HEK293T (cell line): ENCODE data around the gene SDC4.

ENCODE experiments used
- CTCF ChIA-PET: fragments of 350-600 bp; formaldehyde crosslinking; extraction: SDS; loops from one replicate; lab custom pipeline; 2021; ENCODE audit warnings: antibody characterized with exemption, inconsistent platforms; lab: Yijun Ruan, JAX
- POLR2A ChIA-PET: fragments of 350-600 bp; formaldehyde crosslinking; extraction: SDS; loops from one replicate; lab custom pipeline; 2020; ENCODE audit warnings: antibody characterized with exemption, inconsistent platforms; lab: Yijun Ruan, JAX
- DNase-seq: peaks from one replicate; pipeline ENCODE4 v3.0.0; 2012; ENCODE audit warnings: mixed read lengths; ENCODE audit errors: extremely low spot score
- ARNT ChIP-seq: fragments of 450-650 bp; IDR thresholded peaks from 2 replicates; pipeline ENCODE4 v1.6.1; 2017; ENCODE audit warnings: mild to moderate bottlenecking
- BHLHE40 ChIP-seq: fragments of 450-650 bp; IDR thresholded peaks from 2 replicates; pipeline ENCODE4 v1.6.1; 2016; ENCODE audit warnings: mild to moderate bottlenecking, moderate library complexity, borderline replicate concordance
- CTBP1 ChIP-seq: fragments of 450-650 bp; IDR thresholded peaks from 2 replicates; pipeline ENCODE4 v1.6.1; 2016; ENCODE audit warnings: borderline replicate concordance
- ELF4 ChIP-seq: fragments of 450-650 bp; IDR thresholded peaks from 2 replicates; pipeline ENCODE4 v1.6.1; 2017; ENCODE audit warnings: antibody characterized with exemption
- FOXA1 ChIP-seq: fragments of 450-650 bp; IDR thresholded peaks from 2 replicates; pipeline ENCODE4 v1.6.1; 2016; ENCODE audit warnings: mild to moderate bottlenecking
- FOXK2 ChIP-seq: fragments of 450-650 bp; IDR thresholded peaks from 2 replicates; pipeline ENCODE4 v1.6.1; 2016; ENCODE audit warnings: mild to moderate bottlenecking
- FOXM1 ChIP-seq: fragments of 450-650 bp; IDR thresholded peaks from 2 replicates; pipeline ENCODE4 v1.6.1; 2017; ENCODE audit warnings: mild to moderate bottlenecking, borderline replicate concordance
- HDGF ChIP-seq: fragments of 450-650 bp; IDR thresholded peaks from 2 replicates; pipeline ENCODE4 v1.6.1; 2017; ENCODE audit warnings: antibody characterized with exemption, borderline replicate concordance
- L3MBTL2 ChIP-seq: fragments of 450-650 bp; conservative IDR thresholded peaks from 2 replicates; pipeline ENCODE4 v1.6.1; 2016; ENCODE audit warnings: mild to moderate bottlenecking
- LEF1 ChIP-seq: fragments of 450-650 bp; IDR thresholded peaks from 2 replicates; pipeline ENCODE4 v1.6.1; 2017; ENCODE audit warnings: mild to moderate bottlenecking, borderline replicate concordance
- NFRKB ChIP-seq: fragments of 450-650 bp; IDR thresholded peaks from 2 replicates; pipeline ENCODE4 v1.6.1; 2016; ENCODE audit warnings: mild to moderate bottlenecking, moderate library complexity
- PKNOX1 ChIP-seq: fragments of 450-650 bp; IDR thresholded peaks from 2 replicates; pipeline ENCODE4 v1.6.1; 2016
- SP1 ChIP-seq: fragments of 450-650 bp; IDR thresholded peaks from 2 replicates; pipeline ENCODE4 v1.6.1; 2017
- SUZ12 ChIP-seq: fragments of 450-650 bp; IDR thresholded peaks from 2 replicates; pipeline ENCODE4 v1.6.1; 2016; ENCODE audit warnings: mild to moderate bottlenecking
- TARDBP ChIP-seq: fragments of 450-650 bp; IDR thresholded peaks from 2 replicates; pipeline ENCODE4 v1.6.1; 2016
- ZNF384 ChIP-seq: fragments of 450-650 bp; IDR thresholded peaks from 2 replicates; pipeline ENCODE4 v1.6.1; 2016

SDC4 gene

GRCh38 chr20:45315672-45316071, 32.6 kb downstream of the SDC4 start:
- CTCF ChIA-PET: interaction anchor here (0.7 kb wide), 1 partner anchor 886 kb away, joined by 4 read pairs; no protein-coding TSS in a partner anchor
- no peak for DNase-seq
- POLR2A ChIA-PET: no interaction called here
- TF ChIP-seq NFRKB (no peak), BHLHE40 (no peak), L3MBTL2 (no peak), TARDBP (no peak), ZNF384 (no peak), CTBP1 (no peak), FOXK2 (no peak), LEF1 (no peak)

GRCh38 chr20:45313943-45314342, 34.3 kb downstream of the SDC4 start:
- ChIA-PET CTCF (interaction anchor here (1.2 kb wide), 1 partner anchor 24 kb away, joined by 3 read pairs; no protein-coding TSS in a partner anchor), POLR2A (interaction anchor here (0.6 kb wide), 1 partner anchor 20 kb away, joined by 4 read pairs; no protein-coding TSS in a partner anchor)
- DNase-seq: no peak
- no peak for TF ChIP-seq L3MBTL2
- TF ChIP-seq LEF1: no peak
- TF ChIP-seq ELF4: no peak
- TF ChIP-seq FOXK2: no peak
- TF ChIP-seq CTBP1: no peak
- TF ChIP-seq FOXA1: no peak
- TF ChIP-seq NFRKB: no peak
- TF ChIP-seq SUZ12: no peak
- no peak for TF ChIP-seq PKNOX1
- TF ChIP-seq ZNF384: no peak
- TF ChIP-seq FOXM1: no peak
- TF ChIP-seq SP1: no peak
- no peak for TF ChIP-seq TARDBP
- TF ChIP-seq ARNT: no peak
- no peak for TF ChIP-seq BHLHE40
- TF ChIP-seq HDGF: no peak

- no peak for TF ChIP-seq PKNOX1
- no peak for TF ChIP-seq HDGF
- no peak for TF ChIP-seq ELF4
- no peak for TF ChIP-seq ARNT
- no peak for TF ChIP-seq LEF1
- ChIA-PET CTCF (no interaction called here), POLR2A (interaction anchor here (0.6 kb wide), 1 partner anchor 19 kb away, joined by 4 read pairs; no protein-coding TSS in a partner anchor)
- DNase-seq: no peak
These were observed 35.0 kb downstream of the SDC4 start for GRCh38 chr20:45313065-45313695.

- POLR2A ChIA-PET: no interaction called here
- CTCF ChIA-PET: interaction anchor here (0.6 to 1.3 kb wide), 5 partner anchors 11 to 317 kb away, joined by 3 to 9 read pairs (median 5); no protein-coding TSS in a partner anchor
- TF ChIP-seq NFRKB: no peak
- no peak for TF ChIP-seq ZNF384
- no peak for TF ChIP-seq SP1
- TF ChIP-seq HDGF: no peak
- no peak for TF ChIP-seq ELF4
- TF ChIP-seq LEF1: no peak
- TF ChIP-seq CTBP1: no peak
- no peak for TF ChIP-seq TARDBP
- no peak for DNase-seq
These were observed 36.0 kb downstream of the SDC4 start for GRCh38 chr20:45312241-45312640.

GRCh38 chr20:45311589-45312211, 36.5 kb downstream of the SDC4 start:
- ChIA-PET CTCF (interaction anchor here (0.6 to 1.3 kb wide), 5 partner anchors 10 to 316 kb away, joined by 3 to 9 read pairs (median 5); no protein-coding TSS in a partner anchor), POLR2A (no interaction called here)
- peak; percentile 75 for DNase-seq
- TF ChIP-seq L3MBTL2 (peak; percentile 42; the same call in 1 of the 2 replicates), FOXM1 (no peak)

- POLR2A ChIA-PET: no interaction called here
- TF ChIP-seq L3MBTL2 (no peak), HDGF (no peak), NFRKB (no peak), CTBP1 (no peak), ZNF384 (no peak), ARNT (no peak), LEF1 (no peak), ELF4 (no peak), SP1 (no peak), FOXK2 (no peak), BHLHE40 (no peak), FOXA1 (no peak), SUZ12 (no peak), TARDBP (no peak), FOXM1 (no peak), PKNOX1 (no peak)
- CTCF ChIA-PET: interaction anchor here (1.1 kb wide), 1 partner anchor 8 kb away, joined by 4 read pairs; no protein-coding TSS in a partner anchor
- DNase-seq: no peak
These were observed 39.1 kb downstream of the SDC4 start for GRCh38 chr20:45309075-45309474.
